Ovary (tissue), 9 donors: ENCODE data around the gene AMZ2. TPM values are rescaled to one million over a fixed set of nuclear protein-coding genes. Genes with fewer than 3 reads are reported as not detected.
"Not testable (repeated sequence)": the region's sequence is repeated elsewhere in the genome, so short reads cannot be mapped to it uniquely, and the experiment has no call there.

Experiments used
- DNase-seq, 5 donors: peaks; one replicate each; pipeline ENCODE4 v3.0.0-alpha.2; 2019 to 2020
- H3K27ac ChIP-seq, 2 donors: fragments of 200-600 bp; one replicate each; pipeline versions ENCODE4 v1.5.1 to v1.8.0; 2019 to 2022
- H3K27me3 ChIP-seq: fragments of 200-600 bp; one replicate; pipeline ENCODE4 v1.8.0; 2022
- H3K36me3 ChIP-seq: fragments of 200-600 bp; sonication (generic); one replicate; pipeline ENCODE4 v1.5.1; 2019
- H3K4me1 ChIP-seq: one replicate; pipeline ENCODE4 v1.8.1; 2013; ENCODE audit warnings: mild to moderate bottlenecking, moderate library complexity; ENCODE audit not compliant: insufficient read depth
- H3K4me3 ChIP-seq: fragments of 200-600 bp; sonication (generic); one replicate; pipeline ENCODE4 v1.5.1; 2017
- H3K9me3 ChIP-seq, 2 donors: fragments of 200-600 bp in 1 of 2; sonication (generic) in 1 of 2; one replicate each; pipeline versions ENCODE4 v1.5.1 to v1.8.1; 2013 to 2019; ENCODE audit warnings: mild to moderate bottlenecking in 1 of 2, moderate library complexity in 1 of 2
- EP300 ChIP-seq: sonication (generic); formaldehyde crosslinking; IDR thresholded peaks from one replicate; pipeline ENCODE4 v1.6.1; 2017; ENCODE audit warnings: antibody characterized with exemption
- POLR2A ChIP-seq: fragments of 450-650 bp; IDR thresholded peaks from one replicate; pipeline ENCODE4 v1.6.1; 2017; ENCODE audit warnings: antibody characterized with exemption, mild to moderate bottlenecking, moderate library complexity
- WGBS, 3 donors: extraction: QIAGEN DNeasy Blood & Tissue Kit in 1 of 3; methylation state at CpG; one replicate each; pipeline versions ENCODE4 v1.1.5 to v1.1.7; 2013 to 2017; 5-methylcytosine and 5-hydroxymethylcytosine counted together
- intact Hi-C, 4 donors: fragments of 100-400 bp; cut with DNase I; formaldehyde crosslinking; loops; one replicate each; pipeline versions ENCODE4 v1.11.0 to v1.15.1; 2022 to 2023
- polyA plus RNA-seq, 2 donors: library from polyadenylated mRNA; stranded (reverse); fragments of 200-250 nt in 1 of 2; fragments of 350-450 nt in 1 of 2; fragmentation: Illumina TruSeq in 1 of 2; extraction: RNeasy Lipid Tissue Mini Kit (QIAGEN cat#74804) in 1 of 2; gene quantifications; one replicate each; pipeline ENCODE4 v1.2.3, GENCODE V29; 2013 to 2014
- total RNA-seq, 7 donors: library from RNA; depleted of rRNA in 2 of 7; stranded (reverse); fragments of >200 nt in 2 of 7; fragmentation: NEBNext Ultra II Directional in 3 of 7; extraction: Animal tissue kit (Norgen Biotek cat#: 25700) in 3 of 7; gene quantifications; one replicate each; pipeline versions ENCODE4 v1.1.0 to v1.2.4, GENCODE V29; 2016 to 2023
- TF ChIP-seq, protein P1 (sequence below), 3 donors: fragments of 450-650 bp in 2 of 3; fragments of 200-600 bp in 1 of 3; IDR thresholded peaks; one replicate each; pipeline versions ENCODE4 v1.5.1 to v1.8.0; 2016 to 2022; ENCODE audit warnings: antibody characterized with exemption in 3 of 3, mild to moderate bottlenecking in 1 of 3
- donor health status: DM: no; HTN: no; CAD: no; lungs with moderate emphysema.
- donor health status: DM: no; HTN: no; CAD: no.
- donor health status: Bipolar disorder and iron deficiency.
- donor health status: DM: yes; HTN: yes; CAD: no.
- donor health status: DM: no; HTN: no; CAD: no.
- donor health status: DM: yes; HTN: yes; CAD: no.

The AMZ2 gene
- total and polyA plus RNA-seq, 9 donors: 30.4 to 131 (median 61.6) TPM

GRCh38 chr17:68277807-68278206 lies 30.0 kb downstream of the AMZ2 start:
- no peak for DNase-seq
- Histone ChIP-seq H3K36me3 (no peaks in the 10 kb centered on the region), H3K4me3 (no peak overlapping the region), H3K9me3 (no peaks in the 10 kb centered on the region), H3K27me3 (no peaks in the 10 kb centered on the region), H3K27ac (no peak overlapping the region), H3K4me1 (no peaks in the 10 kb centered on the region)
- intact Hi-C loops: loop anchor here in 1 of 4 donors (10.0 kb wide), 1 partner anchor 117 kb away; no protein-coding TSS in a partner anchor
- 98 to 99% (median 98%) methylated on average over 5 of the region's 5 CpGs for WGBS, 3 donors
- no peak for TF ChIP-seq EP300
- TF ChIP-seq POLR2A: no peak

- H3K27ac ChIP-seq, H3K27me3 ChIP-seq, H3K36me3 ChIP-seq, intact Hi-C loops, H3K9me3 ChIP-seq, H3K4me1 ChIP-seq, H3K4me3 ChIP-seq, DNase-seq: not testable (repeated sequence)
- WGBS, 3 donors: 76 to 92% (median 77%) methylated on average over 4 to 6 of the region's 6 CpGs
These were observed 34.1 kb downstream of the AMZ2 start for GRCh38 chr17:68281965-68282364.

GRCh38 chr17:68288375-68288774 lies 40.5 kb downstream of the AMZ2 start:
- WGBS, 3 donors: 80 to 82% (median 81%) methylated on average over 5 of the region's 5 CpGs
- no peak overlapping the region for H3K4me3 ChIP-seq
- no peaks in the 10 kb centered on the region for H3K36me3 ChIP-seq
- intact Hi-C loops: no loop called here
- TF ChIP-seq, protein P1, sequence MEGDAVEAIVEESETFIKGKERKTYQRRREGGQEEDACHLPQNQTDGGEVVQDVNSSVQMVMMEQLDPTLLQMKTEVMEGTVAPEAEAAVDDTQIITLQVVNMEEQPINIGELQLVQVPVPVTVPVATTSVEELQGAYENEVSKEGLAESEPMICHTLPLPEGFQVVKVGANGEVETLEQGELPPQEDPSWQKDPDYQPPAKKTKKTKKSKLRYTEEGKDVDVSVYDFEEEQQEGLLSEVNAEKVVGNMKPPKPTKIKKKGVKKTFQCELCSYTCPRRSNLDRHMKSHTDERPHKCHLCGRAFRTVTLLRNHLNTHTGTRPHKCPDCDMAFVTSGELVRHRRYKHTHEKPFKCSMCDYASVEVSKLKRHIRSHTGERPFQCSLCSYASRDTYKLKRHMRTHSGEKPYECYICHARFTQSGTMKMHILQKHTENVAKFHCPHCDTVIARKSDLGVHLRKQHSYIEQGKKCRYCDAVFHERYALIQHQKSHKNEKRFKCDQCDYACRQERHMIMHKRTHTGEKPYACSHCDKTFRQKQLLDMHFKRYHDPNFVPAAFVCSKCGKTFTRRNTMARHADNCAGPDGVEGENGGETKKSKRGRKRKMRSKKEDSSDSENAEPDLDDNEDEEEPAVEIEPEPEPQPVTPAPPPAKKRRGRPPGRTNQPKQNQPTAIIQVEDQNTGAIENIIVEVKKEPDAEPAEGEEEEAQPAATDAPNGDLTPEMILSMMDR (IDR thresholded peaks at IDR 0.05): no peak
- H3K9me3 ChIP-seq: no peaks in the 10 kb centered on the region
- DNase-seq: no peak
- H3K4me1 ChIP-seq: peaks cover 5% of the 10 kb centered on the region
- H3K27ac ChIP-seq: no peak overlapping the region
- no peaks in the 10 kb centered on the region for H3K27me3 ChIP-seq

- Histone ChIP-seq H3K27me3 (no peaks in the 10 kb centered on the region), H3K9me3 (no peaks in the 10 kb centered on the region), H3K27ac (no peak overlapping the region), H3K4me3 (no peak overlapping the region), H3K36me3 (no peaks in the 10 kb centered on the region), H3K4me1 (peaks cover 5% of the 10 kb centered on the region)
- WGBS, 3 donors: 85 to 91% (median 85%) methylated on average over 7 of the region's 7 CpGs
- TF ChIP-seq EP300: no peak
- TF ChIP-seq, protein P1 (IDR thresholded peaks at IDR 0.05): no peak
- intact Hi-C loops: no loop called here
- no peak for DNase-seq
These were observed 41.0 kb downstream of the AMZ2 start for GRCh38 chr17:68288804-68289203.

DNA sequence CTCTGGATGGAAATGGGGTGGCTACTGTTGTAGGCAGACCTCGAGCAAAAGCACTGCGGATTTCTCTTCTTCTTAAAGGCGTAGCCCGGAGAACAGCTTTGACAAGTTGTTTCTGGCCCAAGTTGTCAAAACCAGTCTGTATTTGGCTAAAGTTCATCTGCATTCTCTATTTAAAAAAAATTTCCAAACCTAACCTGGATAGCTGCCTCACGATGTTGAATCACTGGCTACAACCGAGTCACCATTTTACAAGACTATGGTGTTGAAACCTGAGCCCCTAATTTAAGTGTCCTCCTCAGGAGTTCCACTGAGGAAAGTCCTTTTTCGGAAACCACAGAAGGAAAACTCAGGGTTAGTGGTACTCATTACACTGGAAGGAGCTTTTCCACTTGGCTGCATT lies 41.6 kb downstream of the AMZ2 start:
- no peak overlapping the region for H3K4me3 ChIP-seq
- TF ChIP-seq, protein P1 (IDR thresholded peaks at IDR 0.05): no peak
- TF ChIP-seq POLR2A (no peak), EP300 (no peak)
- no peak overlapping the region for H3K27ac ChIP-seq
- no peak for DNase-seq
- H3K27me3 ChIP-seq: no peaks in the 10 kb centered on the region
- H3K36me3 ChIP-seq: no peaks in the 10 kb centered on the region
- H3K4me1 ChIP-seq: peaks cover 5% of the 10 kb centered on the region
- WGBS, 3 donors: 58 to 62% (median 60%) methylated on average over 7 of the region's 7 CpGs
- intact Hi-C loops: no loop called here
- no peaks in the 10 kb centered on the region for H3K9me3 ChIP-seq

DNA sequence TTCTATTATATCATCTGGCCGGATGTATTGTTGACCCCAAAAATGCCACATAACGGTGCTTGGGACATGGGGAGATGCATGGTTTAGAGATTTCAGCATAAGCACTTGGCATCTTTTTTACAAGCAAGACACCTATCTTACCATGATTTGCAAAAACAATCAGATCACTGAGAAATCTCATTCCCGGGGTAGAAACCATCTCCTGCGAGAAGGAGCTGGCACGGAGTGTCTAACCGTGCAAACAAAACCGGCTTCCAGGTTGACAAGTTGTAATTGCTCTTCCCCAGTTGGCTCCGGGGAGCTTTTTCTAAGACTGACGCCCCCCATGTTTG lies 42.1 kb downstream of the AMZ2 start:
- H3K4me1 ChIP-seq: peaks cover 5% of the 10 kb centered on the region
- DNase-seq: no peak
- intact Hi-C loops: no loop called here
- WGBS, 3 donors: 17 to 20% (median 19%) methylated on average over 9 of the region's 9 CpGs
- no peaks in the 10 kb centered on the region for H3K27me3 ChIP-seq
- peak overlapping the region in 1 of 2 donors; percentile 75 for H3K27ac ChIP-seq
- no peak overlapping the region for H3K4me3 ChIP-seq
- no peaks in the 10 kb centered on the region for H3K36me3 ChIP-seq
- TF ChIP-seq EP300 (no peak), POLR2A (no peak)
- TF ChIP-seq, protein P1 (IDR thresholded peaks at IDR 0.05): no peak
- H3K9me3 ChIP-seq: no peaks in the 10 kb centered on the region
